G401 (cell line): ENCODE measurements around the gene MMP11. TPM values are rescaled to one million over a fixed set of nuclear protein-coding genes. Genes with fewer than 3 reads are reported as not detected.

Experiments
- DNase-seq: peaks from one replicate; pipeline ENCODE4 v3.0.0-alpha.2; 2015; ENCODE audit warnings: low spot score
- in situ Hi-C: cut with HindIII; loops from 2 replicates; pipeline ENCODE4 v1.10.0; 2016; ENCODE audit warnings: low sequenced_read_pairs, mixed read lengths
- total RNA-seq: library from RNA; depleted of rRNA; stranded (reverse); fragments of >200 nt; shearing (Covaris generic); gene quantifications from 2 replicates; pipeline ENCODE4 v1.2.3, GENCODE V29; 2014

Gene MMP11
- total RNA-seq, 1 experiment from 2014 or later = not detected

GRCh38 chr22:23756891-23757290 is 15.8 kb upstream of the MMP11 start:
- in situ Hi-C loops = no loop called here
- no peak for DNase-seq

GRCh38 chr22:23759566-23759965 is 13.1 kb upstream of the MMP11 start:
- in situ Hi-C loops = no loop called here
- DNase-seq = no peak

GRCh38 chr22:23760056-23760455 is 12.6 kb upstream of the MMP11 start:
- in situ Hi-C loops = no loop called here
- DNase-seq = no peak

GRCh38 chr22:23762842-23763578 is 9.6 kb upstream of the MMP11 start, which contains the start of gene C22orf15:
C22orf15 (plus strand) TSS chr22:23762990; CDS start chr22:23763307, 317 bp downstream.
- no peak for DNase-seq
- in situ Hi-C loops = no loop called here

GRCh38 chr22:23763579-23763945 is 9.1 kb upstream of the MMP11 start:
- DNase-seq = no peak
- in situ Hi-C loops = no loop called here

GRCh38 chr22:23763954-23764353 is 8.7 kb upstream of the MMP11 start:
- in situ Hi-C loops = no loop called here
- DNase-seq = no peak

- in situ Hi-C loops = no loop called here
- DNase-seq = no peak
Measured at GRCh38 chr22:23764899-23765881, 7.5 kb upstream of the MMP11 start.

GRCh38 chr22:23767303-23767672 is 5.4 kb upstream of the MMP11 start:
- in situ Hi-C loops = no loop called here
- DNase-seq = no peak

GRCh38 chr22:23767673-23768548 is 4.7 kb upstream of the MMP11 start, which contains the start of gene CHCHD10:
CHCHD10 (minus strand) TSS chr22:23767972; CDS start chr22:23767874, 98 bp downstream.
- in situ Hi-C loops = no loop called here
- peak; percentile 85 for DNase-seq

GRCh38 chr22:23769321-23769965 is 3.2 kb upstream of the MMP11 start:
- in situ Hi-C loops = no loop called here
- DNase-seq = no peak

GRCh38 chr22:23772315-23772648 is 367 bp upstream of the MMP11 start:
- in situ Hi-C loops = no loop called here
- DNase-seq = no peak

- DNase-seq = peak; percentile 51
- in situ Hi-C loops = no loop called here
Measured at GRCh38 chr22:23773483-23774113, 949 bp downstream of the MMP11 start.

GRCh38 chr22:23774114-23774921 is 1.7 kb downstream of the MMP11 start:
- DNase-seq = no peak
- in situ Hi-C loops = no loop called here

GRCh38 chr22:23774922-23775436 is 2.3 kb downstream of the MMP11 start:
- in situ Hi-C loops = no loop called here
- DNase-seq = no peak

- in situ Hi-C loops = no loop called here
- DNase-seq = no peak
Measured at GRCh38 chr22:23775779-23776375, 3.2 kb downstream of the MMP11 start.

GRCh38 chr22:23777776-23778576 is 5.3 kb downstream of the MMP11 start:
- in situ Hi-C loops = no loop called here
- DNase-seq = no peak
